GM12801 (cell line): ENCODE data around the gene FOXF2.

Experiments
- TF ChIP-seq, protein P1 (sequence below): IDR thresholded peaks from one replicate; pipeline ENCODE4 v1.5.1; 2011; ENCODE audit warnings: control low read depth; ENCODE audit not compliant: insufficient read length; ENCODE audit errors: extremely low read depth

The FOXF2 gene

DNA sequence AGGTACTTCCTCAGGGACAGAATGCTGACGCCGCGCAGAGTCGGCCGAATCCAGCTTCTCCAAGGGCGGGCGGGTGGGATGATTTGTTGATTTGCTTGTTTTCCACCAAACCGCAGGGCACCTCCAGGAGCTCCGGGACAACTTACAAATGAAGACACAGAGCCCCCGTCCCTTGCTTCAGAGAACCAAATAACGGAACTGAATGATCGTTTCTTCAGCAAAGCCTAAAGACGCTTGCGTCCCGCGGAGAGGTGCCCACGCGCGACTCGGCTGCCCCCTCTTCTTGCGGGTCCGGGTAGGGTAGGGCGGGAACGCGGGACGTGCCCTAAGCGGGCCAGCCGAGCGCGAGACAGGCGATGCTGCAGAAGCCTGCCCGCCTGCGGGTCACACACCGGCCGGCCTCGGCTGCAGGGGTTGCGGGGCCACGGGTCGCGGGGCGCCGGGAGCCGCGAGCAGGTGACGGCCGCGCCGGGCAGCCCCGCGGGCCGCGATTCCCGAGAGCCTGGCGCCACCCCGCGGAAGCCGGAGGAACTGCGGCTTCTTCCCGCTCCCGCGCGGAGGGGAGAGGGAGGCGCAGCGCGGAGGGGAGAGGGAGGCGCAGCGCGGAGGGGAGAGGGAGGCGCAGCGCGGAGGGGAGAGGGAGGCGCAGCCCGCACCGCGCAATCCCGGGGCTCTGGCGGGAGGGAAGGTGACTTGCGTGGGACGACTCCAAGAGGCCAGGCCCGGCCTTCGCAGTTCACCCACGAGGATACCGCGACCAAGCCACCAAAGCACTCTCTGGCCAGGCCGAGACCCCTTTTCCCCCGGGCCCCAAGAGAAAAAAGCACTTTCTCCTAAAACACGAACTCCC lies 7.7 kb upstream of the FOXF2 start:
- TF ChIP-seq, protein P1, sequence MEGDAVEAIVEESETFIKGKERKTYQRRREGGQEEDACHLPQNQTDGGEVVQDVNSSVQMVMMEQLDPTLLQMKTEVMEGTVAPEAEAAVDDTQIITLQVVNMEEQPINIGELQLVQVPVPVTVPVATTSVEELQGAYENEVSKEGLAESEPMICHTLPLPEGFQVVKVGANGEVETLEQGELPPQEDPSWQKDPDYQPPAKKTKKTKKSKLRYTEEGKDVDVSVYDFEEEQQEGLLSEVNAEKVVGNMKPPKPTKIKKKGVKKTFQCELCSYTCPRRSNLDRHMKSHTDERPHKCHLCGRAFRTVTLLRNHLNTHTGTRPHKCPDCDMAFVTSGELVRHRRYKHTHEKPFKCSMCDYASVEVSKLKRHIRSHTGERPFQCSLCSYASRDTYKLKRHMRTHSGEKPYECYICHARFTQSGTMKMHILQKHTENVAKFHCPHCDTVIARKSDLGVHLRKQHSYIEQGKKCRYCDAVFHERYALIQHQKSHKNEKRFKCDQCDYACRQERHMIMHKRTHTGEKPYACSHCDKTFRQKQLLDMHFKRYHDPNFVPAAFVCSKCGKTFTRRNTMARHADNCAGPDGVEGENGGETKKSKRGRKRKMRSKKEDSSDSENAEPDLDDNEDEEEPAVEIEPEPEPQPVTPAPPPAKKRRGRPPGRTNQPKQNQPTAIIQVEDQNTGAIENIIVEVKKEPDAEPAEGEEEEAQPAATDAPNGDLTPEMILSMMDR: no peak

DNA sequence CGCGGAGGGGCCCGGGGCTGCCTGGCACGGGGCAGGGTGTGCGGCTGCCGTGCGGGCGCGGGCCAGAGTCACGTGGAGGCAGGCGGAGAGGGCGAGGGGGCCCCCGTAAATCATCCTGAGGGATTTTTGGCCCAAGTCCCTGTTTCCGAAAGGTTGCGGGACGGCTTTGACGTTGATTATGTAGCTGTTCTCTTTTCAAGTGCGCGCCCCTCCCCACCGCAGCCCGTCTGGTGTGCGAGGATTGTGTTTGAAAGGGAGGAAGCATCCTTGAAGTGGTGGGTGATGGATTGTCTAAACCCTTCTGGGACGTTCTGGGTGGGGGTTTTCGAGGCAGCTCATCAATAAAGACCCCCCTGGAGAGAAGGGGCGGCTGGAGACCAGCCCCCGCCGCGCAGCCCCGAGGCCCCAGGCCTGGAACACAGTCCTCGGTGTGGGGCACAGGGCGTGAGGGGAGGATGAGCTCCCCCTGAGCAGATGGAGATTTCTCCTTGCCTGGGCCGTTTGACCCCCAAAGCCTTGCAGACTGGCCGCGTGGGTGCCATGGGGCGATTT lies 7.0 kb upstream of the FOXF2 start:
- TF ChIP-seq, protein P1: no peak

DNA sequence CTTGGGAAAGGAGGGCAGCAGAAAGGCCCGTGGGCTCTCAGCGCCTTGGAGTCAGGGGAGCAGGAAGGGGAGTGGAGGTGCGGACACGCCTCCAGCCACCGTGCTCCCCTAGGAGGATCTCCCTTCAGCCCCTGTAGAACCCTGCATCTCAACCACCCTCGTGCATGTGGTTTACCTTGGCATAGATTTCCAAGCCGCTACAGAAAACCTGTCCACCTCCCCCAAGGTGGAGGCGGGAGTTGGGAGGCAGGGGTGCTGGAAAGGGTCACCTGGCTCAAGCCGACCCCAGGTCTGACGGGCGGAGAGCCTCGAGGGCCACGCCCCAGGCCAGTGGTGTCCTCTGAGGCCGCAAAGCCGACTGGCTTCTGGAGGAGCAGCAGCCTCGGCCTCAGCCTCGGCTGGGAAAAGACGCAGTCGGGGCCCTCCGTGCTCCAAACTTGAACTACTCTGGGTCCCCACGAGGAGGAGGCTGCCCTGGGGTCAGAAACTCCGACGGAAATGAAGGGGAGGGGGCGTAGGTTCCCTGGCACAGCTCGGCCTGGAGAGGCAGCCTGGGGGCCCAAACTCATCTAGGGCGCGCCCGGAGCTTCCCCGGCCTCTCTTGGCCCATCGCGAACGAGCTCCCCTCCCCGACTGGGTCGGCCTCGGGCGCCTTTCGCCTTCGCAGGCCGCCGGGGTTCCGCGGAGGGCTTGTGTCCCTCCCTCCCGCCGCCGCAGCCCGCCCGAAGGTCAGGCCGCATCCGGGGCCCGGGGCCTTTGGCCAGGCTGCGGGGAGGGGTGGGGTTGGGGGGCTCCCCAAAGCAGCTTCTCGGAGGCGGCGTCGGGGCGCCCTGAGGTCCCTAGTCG lies 6.3 kb upstream of the FOXF2 start:
- TF ChIP-seq, protein P1: no peak

DNA sequence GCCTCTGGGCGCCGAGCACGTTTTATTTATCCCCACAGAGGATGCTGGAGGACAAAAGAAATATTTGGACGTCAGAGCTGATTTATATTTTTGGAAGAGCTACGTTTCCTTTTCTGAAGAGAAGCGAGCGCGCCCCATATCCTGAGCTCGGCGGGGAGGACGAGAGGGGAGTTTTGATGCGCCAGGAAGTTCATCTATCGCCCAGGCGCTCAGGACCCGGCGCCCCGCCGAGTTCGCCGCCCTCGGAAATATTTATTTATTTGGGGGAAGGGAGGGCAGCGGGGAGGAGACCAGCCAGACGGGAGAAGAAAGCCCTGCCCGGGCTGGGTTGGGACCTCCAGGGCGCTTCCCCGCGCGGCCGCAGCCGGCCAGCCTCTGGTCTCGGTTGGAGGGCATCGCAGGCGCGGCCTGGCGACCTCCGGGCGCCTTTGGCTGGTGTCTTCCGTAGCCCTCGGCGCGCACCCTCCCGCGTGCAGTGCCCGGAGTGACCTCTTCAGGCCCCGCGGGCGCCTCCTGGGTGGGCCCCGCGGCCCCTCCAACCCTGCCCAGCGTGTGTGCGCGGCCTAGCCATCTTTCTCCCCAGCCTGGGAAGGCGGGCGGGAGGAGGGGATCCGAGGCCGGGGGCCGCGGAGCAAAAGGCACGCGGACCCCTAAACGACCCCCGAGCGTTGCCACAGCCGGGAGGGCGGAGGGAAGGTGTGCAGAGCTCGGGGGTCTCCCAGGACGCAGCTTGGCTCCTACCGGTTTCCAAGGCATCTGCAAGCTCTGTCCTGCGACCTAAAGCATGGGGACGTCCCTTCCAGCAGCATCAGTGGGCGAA lies 5.4 kb upstream of the FOXF2 start:
- TF ChIP-seq, protein P1: no peak

DNA sequence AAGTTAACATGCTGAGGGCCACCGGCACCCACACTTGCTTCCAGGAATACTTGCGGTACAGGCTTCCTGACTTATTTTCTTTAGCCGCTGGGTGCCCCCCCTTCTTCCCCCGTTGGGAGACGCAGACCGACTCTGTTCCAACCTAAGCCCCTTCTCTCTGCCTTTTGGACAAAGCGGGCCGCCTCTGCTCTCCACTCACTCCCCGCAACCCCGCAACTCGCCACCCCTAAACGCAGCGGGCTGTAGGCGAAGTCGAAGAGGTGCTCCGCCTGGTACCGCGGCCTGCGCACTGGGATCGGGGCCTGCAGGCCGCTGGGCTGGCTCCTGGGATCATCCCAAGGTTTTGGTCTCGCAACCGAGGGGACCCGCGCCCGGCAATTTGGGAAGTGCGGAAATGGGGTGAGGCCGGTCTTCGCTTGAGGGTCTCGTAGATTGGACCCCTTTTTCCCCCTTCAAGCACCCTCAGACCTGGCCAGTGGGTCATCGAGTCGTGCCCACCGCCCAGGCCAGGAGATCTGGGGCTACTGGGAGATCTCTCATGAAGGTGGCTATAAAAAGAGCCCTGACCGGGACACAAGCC lies 4.7 kb upstream of the FOXF2 start:
- TF ChIP-seq, protein P1: no peak

DNA sequence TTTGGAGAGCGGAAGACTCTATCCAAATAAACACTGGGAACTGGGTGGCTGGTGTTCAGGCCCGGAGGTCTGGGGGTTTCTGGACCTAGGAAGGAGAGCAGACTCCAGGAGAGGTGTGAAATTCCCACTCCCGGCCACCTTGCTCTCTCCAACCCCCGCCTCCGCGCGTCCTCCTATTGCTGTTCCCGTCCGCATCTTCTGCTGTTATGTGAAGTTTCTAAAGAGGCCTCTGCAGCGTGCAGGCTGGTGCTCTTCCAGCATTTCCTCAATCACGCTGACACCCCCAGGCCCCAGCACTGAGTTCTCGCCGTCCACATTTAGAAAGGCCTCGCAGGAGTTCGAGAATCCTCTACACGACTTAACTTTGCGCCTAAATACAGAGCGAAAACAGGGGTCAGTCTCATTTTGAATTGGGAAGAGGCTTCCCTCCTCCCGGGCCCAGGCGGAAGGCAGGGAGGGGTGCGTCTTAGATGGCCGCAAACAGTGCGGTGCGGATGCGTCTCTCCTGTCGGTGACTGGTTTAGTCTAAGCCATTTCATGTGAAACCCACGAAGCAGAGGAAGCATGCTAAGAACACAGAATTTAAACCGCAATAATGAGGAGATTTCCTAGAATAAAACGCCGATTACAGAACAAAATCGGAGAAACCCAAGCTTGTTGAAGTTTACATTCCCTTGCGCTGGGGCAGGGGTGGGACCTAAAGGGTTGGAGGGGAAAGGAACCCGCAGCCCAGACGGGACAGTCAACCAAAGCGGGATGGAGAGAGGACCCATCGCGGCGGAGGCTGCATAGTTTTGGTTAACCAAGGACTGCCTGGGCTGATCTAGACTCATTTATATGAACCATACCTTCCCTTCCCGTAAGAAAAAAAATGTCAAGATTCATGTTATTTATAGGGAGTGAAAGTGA lies 4.0 kb upstream of the FOXF2 start:
- TF ChIP-seq, protein P1: no peak
